HepG2 (cell line): ENCODE measurements around the gene FIGLA. TPM values are rescaled to one million over a fixed set of nuclear protein-coding genes. Genes with fewer than 3 reads are reported as not detected.

Source experiments
- ATAC-seq: fragments of 200-7000 bp; cut with Tn5 transposase; 3 replicates; pipeline ENCODE4 v1.9.1; 2020; ENCODE audit warnings: mild to moderate bottlenecking, moderate library complexity
- BruUV-seq: library from RNA; stranded (reverse); fragments of 400-500 nt; replicated peaks from 2 replicates; lab custom pipeline; 2021; lab: Mats Ljungman, UMichigan
- CTCF ChIA-PET: fragments of 300-600 bp; formaldehyde crosslinking; extraction: SDS; loops from one replicate; lab custom pipeline; 2021; ENCODE audit warnings: low total read pairs, inconsistent platforms, low intra/inter-chr PET ratio; lab: Yijun Ruan, JAX
- POLR2A ChIA-PET: fragments of 350-600 bp; sonication (Branson Sonifier 250); formaldehyde crosslinking; loops from one replicate; lab custom pipeline; 2020; ENCODE audit warnings: antibody characterized with exemption, inconsistent platforms; lab: Yijun Ruan, JAX
- DNase-seq: peaks from one replicate; pipeline ENCODE4 v3.0.0-alpha.2; 2015; ENCODE audit warnings: low spot score
- FAIRE-seq: peaks from 3 replicates; lab custom pipeline; 2011; peaks lifted over from hg19 to GRCh38; lab: Jason Lieb, UNC
- H2AFZ ChIP-seq: one replicate; pipeline ENCODE4 v1.6.1; 2011; ENCODE audit warnings: low read length, inconsistent platforms
- H3K27ac ChIP-seq: fragments of 300-600 bp; 3 replicates; pipeline ENCODE4 v1.8.0; 2011; ENCODE audit warnings: mixed run types, mild to moderate bottlenecking, mixed read lengths, low read length, inconsistent platforms; ENCODE audit not compliant: insufficient read depth; ENCODE audit errors: extremely low read length
- H3K27me3 ChIP-seq, 2 experiments: fragments of 200-600 bp in 1 of 2; 2 replicates in 1 of 2; 3 replicates in 1 of 2; pipeline versions ENCODE4 v1.6.0 to v1.8.0; 2011; ENCODE audit warnings: low read length in 2 of 2, mild to moderate bottlenecking in 2 of 2, moderate library complexity in 2 of 2, inconsistent platforms in 1 of 2; ENCODE audit not compliant: insufficient read depth in 2 of 2, control insufficient read depth in 1 of 2
- H3K36me3 ChIP-seq, 2 experiments: fragments of 200-600 bp in 1 of 2; replicated peaks in 1 of 2; 2 replicates in 1 of 2; 3 replicates in 1 of 2; pipeline versions ENCODE4 v1.5.1 to v1.8.0; 2011; ENCODE audit warnings: low read length in 2 of 2, inconsistent platforms in 1 of 2; ENCODE audit not compliant: insufficient read depth in 2 of 2, control insufficient read depth in 1 of 2
- H3K4me1 ChIP-seq: 2 replicates; pipeline ENCODE4 v1.5.1; 2012; ENCODE audit warnings: low read length, inconsistent platforms; ENCODE audit not compliant: insufficient read depth
- H3K4me2 ChIP-seq: 2 replicates; pipeline ENCODE4 v1.6.0; 2011; ENCODE audit warnings: low read depth, low read length, inconsistent platforms
- H3K4me3 ChIP-seq, 3 experiments: fragments of 200-600 bp in 1 of 3; sonication (generic), shearing (Covaris generic) in 1 of 3; replicated peaks in 1 of 3; 2 replicates each; pipeline ENCODE4 v1.5.1; 2011 to 2016; ENCODE audit warnings: low read length in 3 of 3, inconsistent platforms in 2 of 3, low read depth in 2 of 3, mild to moderate bottlenecking in 2 of 3, control low read depth in 1 of 3, mixed read lengths in 1 of 3; ENCODE audit not compliant: insufficient read depth in 1 of 3
- H3K79me2 ChIP-seq: one replicate; pipeline ENCODE4 v1.6.1; 2011; ENCODE audit warnings: low read length, inconsistent platforms; ENCODE audit not compliant: insufficient read depth
- H3K9ac ChIP-seq: 2 replicates; pipeline ENCODE4 v1.6.0; 2011; ENCODE audit warnings: mild to moderate bottlenecking, low read depth, low read length, inconsistent platforms; ENCODE audit not compliant: insufficient read depth
- H3K9me3 ChIP-seq: 2 replicates; pipeline ENCODE4 v1.5.1; 2012; ENCODE audit warnings: mild to moderate bottlenecking, low read length
- H4K20me1 ChIP-seq: 2 replicates; pipeline ENCODE4 v1.6.0; 2011; ENCODE audit warnings: inconsistent platforms, mild to moderate bottlenecking, low read length, moderate library complexity; ENCODE audit not compliant: insufficient read depth
- CBX2 ChIP-seq, 2 experiments: fragments of 200-600 bp in 1 of 2; sonication (generic); formaldehyde crosslinking in 1 of 2; IDR thresholded peaks; 2 replicates each; pipeline versions ENCODE4 v1.7.0 to v1.8.1; 2018 to 2022; ENCODE audit warnings: low read depth in 2 of 2, low read length in 1 of 2, mild to moderate bottlenecking in 1 of 2, missing genetic modification reagents in 1 of 2
- ERF ChIP-seq: IDR thresholded peaks from 2 replicates; pipeline ENCODE4 v1.6.1; 2018; ENCODE audit warnings: missing biosample characterization, missing genetic modification reagents
- FLYWCH1 ChIP-seq: sonication (generic); formaldehyde crosslinking; IDR thresholded peaks from 2 replicates; pipeline ENCODE4 v1.8.1; 2023; ENCODE audit warnings: mild to moderate bottlenecking, missing genetic modification reagents
- FOXA1 ChIP-seq, 2 experiments: fragments of 450-650 bp in 1 of 2; sonication (generic) in 1 of 2; formaldehyde crosslinking in 1 of 2; IDR thresholded peaks; 2 replicates each; pipeline versions ENCODE4 v1.4.0 to v1.6.1; 2016 to 2020; ENCODE audit warnings: missing genetic modification reagents in 1 of 2
- HDAC6 ChIP-seq: fragments of 200-600 bp; sonication (generic); IDR thresholded peaks from 2 replicates; pipeline ENCODE4 v1.7.0; 2017; ENCODE audit warnings: mild to moderate bottlenecking, antibody characterized with exemption, low read length, low read depth
- HOXA5 ChIP-seq: sonication (generic); formaldehyde crosslinking; IDR thresholded peaks from 2 replicates; pipeline ENCODE4 v1.4.0; 2020; ENCODE audit warnings: missing genetic modification reagents
- HOXA7 ChIP-seq: sonication (generic); formaldehyde crosslinking; IDR thresholded peaks from 2 replicates; pipeline ENCODE4 v1.8.1; 2022; ENCODE audit warnings: mild to moderate bottlenecking, missing genetic modification reagents, moderate library complexity
- IKZF1 ChIP-seq: fragments of 450-650 bp; IDR thresholded peaks from 2 replicates; pipeline ENCODE4 v1.7.1; 2016
- SATB2 ChIP-seq: sonication (generic); formaldehyde crosslinking; IDR thresholded peaks from 2 replicates; pipeline ENCODE4 v1.5.0; 2020; ENCODE audit warnings: missing genetic modification reagents
- SMAD9 ChIP-seq: sonication (generic); formaldehyde crosslinking; IDR thresholded peaks from 2 replicates; pipeline ENCODE4 v1.5.1; 2020; ENCODE audit warnings: mild to moderate bottlenecking, missing genetic modification reagents
- TP53 ChIP-seq: sonication (generic); formaldehyde crosslinking; conservative IDR thresholded peaks from 2 replicates; pipeline ENCODE4 v1.4.0; 2020; ENCODE audit warnings: missing genetic modification reagents
- ZC3H13 ChIP-seq: sonication (generic); formaldehyde crosslinking; IDR thresholded peaks from 2 replicates; pipeline ENCODE4 v1.8.1; 2023; ENCODE audit warnings: mild to moderate bottlenecking, missing genetic modification reagents, moderate library complexity
- ZFP36 ChIP-seq: fragments of 150-350 bp; IDR thresholded peaks from 2 replicates; pipeline ENCODE4 v1.6.1; 2018; ENCODE audit warnings: borderline replicate concordance, low read length, low read depth; ENCODE audit not compliant: partially characterized antibody
- ZFP41 ChIP-seq: sonication (generic); formaldehyde crosslinking; IDR thresholded peaks from 2 replicates; pipeline ENCODE4 v1.4.0; 2020; ENCODE audit warnings: mild to moderate bottlenecking, missing genetic modification reagents, borderline replicate concordance
- ZFX ChIP-seq: sonication (generic); formaldehyde crosslinking; IDR thresholded peaks from 2 replicates; pipeline ENCODE4 v1.4.0; 2020; ENCODE audit warnings: mild to moderate bottlenecking, low read depth, missing genetic modification reagents, moderate library complexity
- ZNF569 ChIP-seq: sonication (generic); formaldehyde crosslinking; IDR thresholded peaks from 2 replicates; pipeline ENCODE4 v1.5.0; 2020; ENCODE audit warnings: mild to moderate bottlenecking, missing genetic modification reagents, moderate library complexity, borderline replicate concordance
- WGBS: methylation state at CpG from one replicate; pipeline ENCODE4 v1.1.6; 2017; ENCODE audit warnings: low lambda C conversion rate; 5-methylcytosine and 5-hydroxymethylcytosine counted together
- in situ Hi-C: cut with HindIII; loops from 2 replicates; pipeline ENCODE4 v1.10.0; 2017; ENCODE audit warnings: low pct_unique_long_range_greater_than_20kb; ENCODE audit not compliant: extremely low pct_ligation_motif_present
- intact Hi-C: fragments of 100-400 bp; cut with micrococcal nuclease; formaldehyde crosslinking; loops from one replicate; pipeline ENCODE4 v1.10.0; 2022; ENCODE audit not compliant: unreplicated experiment
- polyA plus RNA-seq, 8 experiments: library from polyadenylated mRNA; depleted of rRNA in 3 of 8; stranded (reverse) in 7 of 8; unstranded in 1 of 8; fragments of >200 nt; fragmentation: Illumina TruSeq in 4 of 8; extraction: Trizol in 4 of 8; gene quantifications; 2 replicates each; pipeline versions ENCODE4 v1.2.1 to v1.2.3, GENCODE V29; 2011 to 2016; ENCODE audit warnings: low read depth in 4 of 8, missing spikeins in 1 of 8, mixed read lengths in 1 of 8; ENCODE audit not compliant: insufficient read depth in 1 of 8
- total RNA-seq, 5 experiments: library from RNA; depleted of rRNA; stranded (reverse); fragments of >200 nt; fragmentation: Illumina TruSeq; extraction: Trizol; gene quantifications; 2 replicates each; pipeline ENCODE4 v1.2.3, GENCODE V29; 2016; ENCODE audit warnings: low read depth in 1 of 5
- TF ChIP-seq, protein P1 (sequence below): sonication (generic); formaldehyde crosslinking; IDR thresholded peaks from 2 replicates; pipeline ENCODE4 v1.5.0; 2020; ENCODE audit warnings: missing genetic modification reagents
- TF ChIP-seq, protein P2 (sequence below): sonication (generic); formaldehyde crosslinking; IDR thresholded peaks from 2 replicates; pipeline ENCODE4 v1.8.1; 2023; ENCODE audit warnings: mild to moderate bottlenecking, missing genetic modification reagents
- TF ChIP-seq, protein P3 (sequence below): IDR thresholded peaks from 2 replicates; pipeline ENCODE4 v1.6.1; 2012; ENCODE audit warnings: low read depth, low read length, improper control_type of control experiment

FIGLA gene
- total and polyA plus RNA-seq, 2 of the 13 experiments (the other 11 are each of a cell fraction or from before 2014, with no cell fraction given), result not detected

DNA sequence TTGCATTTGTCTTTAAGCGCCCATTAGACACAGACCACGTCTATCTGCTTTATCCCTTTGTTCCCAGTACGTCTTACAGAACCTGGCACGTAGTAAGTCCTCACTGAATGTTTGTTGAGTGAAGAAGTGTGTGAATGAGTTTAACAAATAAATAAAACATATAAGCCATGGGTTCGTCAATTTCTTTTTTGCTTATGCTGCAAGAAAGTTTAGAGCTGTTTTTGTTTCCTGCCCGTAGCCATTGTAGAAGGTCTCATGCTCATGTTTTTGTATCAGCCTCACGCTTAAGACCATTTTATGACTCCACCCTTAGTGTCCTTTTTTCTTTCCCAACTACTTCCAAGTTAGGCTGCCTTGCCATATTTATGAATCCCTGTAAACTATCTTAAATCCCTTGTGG, 24.9 kb downstream of the FIGLA start:
- Histone ChIP-seq H3K9ac (no peak overlapping the region), H3K27me3 (peaks cover 2 to 53% of the 10 kb centered on the region in 2 experiments)

DNA sequence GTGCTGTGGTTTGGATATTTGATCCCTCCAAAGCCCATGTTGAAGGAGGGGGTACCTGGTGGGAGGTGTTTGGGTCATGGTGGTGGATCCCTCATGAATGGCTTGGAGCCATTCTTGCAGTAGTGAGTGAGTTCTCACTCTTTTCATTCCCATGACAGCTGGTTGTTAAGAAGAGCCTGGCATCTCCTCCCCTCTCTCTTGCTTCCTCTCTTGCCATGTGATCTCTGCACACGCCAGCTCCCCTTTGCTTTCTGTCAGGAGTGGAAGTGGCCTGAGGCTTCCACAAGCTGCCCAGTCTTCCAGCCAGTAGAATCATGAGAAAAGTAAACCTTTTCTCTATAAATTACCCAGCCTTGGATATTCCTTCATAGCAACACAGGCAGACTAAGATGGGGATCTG, 31.0 kb downstream of the FIGLA start:
- ChIA-PET POLR2A (no interaction called here), CTCF (no interaction called here)
- Histone ChIP-seq H3K9ac (no peak overlapping the region), H3K27ac (no peak overlapping the region), H3K36me3 (no peaks in the 10 kb centered on the region), H3K4me1 (no peaks in the 10 kb centered on the region), H2AFZ (no peak overlapping the region), H3K4me3 (no peak overlapping the region), H3K9me3 (no peaks in the 10 kb centered on the region), H3K79me2 (no peaks in the 10 kb centered on the region), H3K4me2 (no peak overlapping the region), H4K20me1 (no peaks in the 10 kb centered on the region), H3K27me3 (peaks cover 0 to 8% of the 10 kb centered on the region in 2 experiments; a peak in 3 of 5 replicates)
- 27% methylated on average over 1 of the region's 1 CpG for WGBS
- no TSS peak for BruUV-seq
- FAIRE-seq (no peak), DNase-seq (no peak), ATAC-seq (no peak)
- intact Hi-C loops, result no loop called here
- in situ Hi-C loops, result no loop called here
- TF ChIP-seq, protein P1, sequence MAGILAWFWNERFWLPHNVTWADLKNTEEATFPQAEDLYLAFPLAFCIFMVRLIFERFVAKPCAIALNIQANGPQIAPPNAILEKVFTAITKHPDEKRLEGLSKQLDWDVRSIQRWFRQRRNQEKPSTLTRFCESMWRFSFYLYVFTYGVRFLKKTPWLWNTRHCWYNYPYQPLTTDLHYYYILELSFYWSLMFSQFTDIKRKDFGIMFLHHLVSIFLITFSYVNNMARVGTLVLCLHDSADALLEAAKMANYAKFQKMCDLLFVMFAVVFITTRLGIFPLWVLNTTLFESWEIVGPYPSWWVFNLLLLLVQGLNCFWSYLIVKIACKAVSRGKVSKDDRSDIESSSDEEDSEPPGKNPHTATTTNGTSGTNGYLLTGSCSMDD, result no peak
- TF ChIP-seq FLYWCH1 (CRISPR knock-in tag), result no peak
- TF ChIP-seq HOXA5 (CRISPR knock-in tag), result no peak
- TF ChIP-seq ZFP41 (CRISPR knock-in tag), result no peak
- TF ChIP-seq ZFX (CRISPR knock-in tag), result no peak
- no peak for TF ChIP-seq SMAD9 (CRISPR knock-in tag)
- TF ChIP-seq CBX2 (IDR thresholded peaks at IDR 0.05; ENCODE audit: low read depth, low read length), result no peak
- TF ChIP-seq CBX2 (CRISPR knock-in tag; IDR thresholded peaks at IDR 0.05; ENCODE audit: low read depth), result no peak
- no peak for TF ChIP-seq ZNF569
- no peak for TF ChIP-seq FOXA1 (IDR thresholded peaks at IDR 0.05)
- no peak for TF ChIP-seq FOXA1 (CRISPR knock-in tag; IDR thresholded peaks at IDR 0.05)
- no peak for TF ChIP-seq HOXA7 (CRISPR knock-in tag)

More for the DNA sequence above, 24.9 kb downstream of the FIGLA start:
- no TSS peak for BruUV-seq
- ChIA-PET POLR2A (no interaction called here), CTCF (no interaction called here)
- Histone ChIP-seq H3K4me3 (no peak overlapping the region), H2AFZ (no peak overlapping the region), H3K4me2 (no peak overlapping the region), H3K27ac (no peak overlapping the region), H3K9me3 (no peaks in the 10 kb centered on the region), H3K36me3 (no peaks in the 10 kb centered on the region), H3K4me1 (no peaks in the 10 kb centered on the region), H3K79me2 (no peaks in the 10 kb centered on the region), H4K20me1 (no peaks in the 10 kb centered on the region)
- FAIRE-seq, result no peak
- no peak for ATAC-seq
- in situ Hi-C loops (no loop called here), intact Hi-C loops (no loop called here)
- WGBS, result 24% methylated on average over 7 of the region's 7 CpGs
- DNase-seq, result no peak
- TF ChIP-seq, protein P2, sequence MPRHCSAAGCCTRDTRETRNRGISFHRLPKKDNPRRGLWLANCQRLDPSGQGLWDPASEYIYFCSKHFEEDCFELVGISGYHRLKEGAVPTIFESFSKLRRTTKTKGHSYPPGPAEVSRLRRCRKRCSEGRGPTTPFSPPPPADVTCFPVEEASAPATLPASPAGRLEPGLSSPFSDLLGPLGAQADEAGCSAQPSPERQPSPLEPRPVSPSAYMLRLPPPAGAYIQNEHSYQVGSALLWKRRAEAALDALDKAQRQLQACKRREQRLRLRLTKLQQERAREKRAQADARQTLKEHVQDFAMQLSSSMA (CRISPR knock-in tag), result no peak
- TF ChIP-seq IKZF1 (no peak), ZC3H13 (CRISPR knock-in tag) (no peak), ZFP36 (no peak), SATB2 (CRISPR knock-in tag) (no peak), TP53 (CRISPR knock-in tag) (no peak), ERF (CRISPR knock-in tag) (no peak), HDAC6 (no peak)
- TF ChIP-seq, protein P3, sequence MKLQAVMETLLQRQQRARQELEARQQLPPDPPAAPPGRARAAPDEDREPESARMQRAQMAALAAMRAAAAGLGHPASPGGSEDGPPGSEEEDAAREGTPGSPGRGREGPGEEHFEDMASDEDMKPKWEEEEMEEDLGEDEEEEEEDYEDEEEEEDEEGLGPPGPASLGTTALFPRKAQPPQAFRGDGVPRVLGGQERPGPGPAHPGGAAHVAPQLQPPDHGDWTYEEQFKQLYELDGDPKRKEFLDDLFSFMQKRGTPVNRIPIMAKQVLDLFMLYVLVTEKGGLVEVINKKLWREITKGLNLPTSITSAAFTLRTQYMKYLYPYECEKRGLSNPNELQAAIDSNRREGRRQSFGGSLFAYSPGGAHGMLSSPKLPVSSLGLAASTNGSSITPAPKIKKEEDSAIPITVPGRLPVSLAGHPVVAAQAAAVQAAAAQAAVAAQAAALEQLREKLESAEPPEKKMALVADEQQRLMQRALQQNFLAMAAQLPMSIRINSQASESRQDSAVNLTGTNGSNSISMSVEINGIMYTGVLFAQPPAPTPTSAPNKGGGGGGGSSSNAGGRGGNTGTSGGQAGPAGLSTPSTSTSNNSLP, result no peak
